K562 (cell line): ENCODE data around the gene CHAT. TPM values are rescaled to one million over a fixed set of nuclear protein-coding genes. Genes with fewer than 3 reads are reported as not detected.

Source experiments
- ATAC-seq: fragments of 200-7000 bp; cut with Tn5 transposase; 3 replicates; pipeline ENCODE4 v1.9.1; 2020; ENCODE audit warnings: moderate library complexity
- BruUV-seq: library from RNA; stranded (reverse); fragments of 400-500 nt; replicated peaks from 2 replicates; lab custom pipeline; 2021; lab: Mats Ljungman, UMichigan
- CTCF ChIA-PET: fragments of 300-600 bp; formaldehyde crosslinking; extraction: SDS; loops from one replicate; lab custom pipeline; 2021; ENCODE audit warnings: low intra/inter-chr PET ratio; lab: Yijun Ruan, JAX
- POLR2A ChIA-PET: fragments of 300-600, 350-650 bp; sonication (Branson Sonifier 250); formaldehyde crosslinking; extraction: SDS; loops from one replicate; lab custom pipeline; 2021; ENCODE audit warnings: antibody characterized with exemption, inconsistent platforms; lab: Yijun Ruan, JAX
- DNase-seq, 4 experiments: peaks; one replicate each; pipeline versions ENCODE4 v3.0.0 to v3.0.0-alpha.2; 2011 to 2018; ENCODE audit warnings: low spot score in 3 of 4, mixed read lengths in 3 of 4; ENCODE audit errors: extremely low read depth in 1 of 4
- FAIRE-seq: peaks from 2 replicates; lab custom pipeline; 2011; peaks lifted over from hg19 to GRCh38; lab: Jason Lieb, UNC
- H2AFZ ChIP-seq: 2 replicates; pipeline ENCODE4 v1.6.0; 2011; ENCODE audit warnings: low read depth, low read length, control low read depth, inconsistent platforms
- H3K27ac ChIP-seq: fragments of 200-600 bp; 3 replicates; pipeline ENCODE4 v1.8.0; 2011; ENCODE audit warnings: low read depth, mild to moderate bottlenecking, control low read depth, inconsistent platforms, low read length, moderate library complexity, mixed read lengths; ENCODE audit errors: extremely low read depth
- H3K27me3 ChIP-seq, 2 experiments: fragments of 300-600 bp in 1 of 2; 2 replicates in 1 of 2; 3 replicates in 1 of 2; pipeline versions ENCODE4 v1.6.0 to v1.8.0; 2011; ENCODE audit warnings: inconsistent platforms in 2 of 2, low read length in 2 of 2, mild to moderate bottlenecking in 1 of 2, mixed read lengths in 1 of 2, moderate library complexity in 1 of 2; ENCODE audit not compliant: control insufficient read depth in 2 of 2, insufficient read depth in 2 of 2
- H3K36me3 ChIP-seq: fragments of 300-600 bp; 3 replicates; pipeline ENCODE4 v1.8.0; 2011; ENCODE audit warnings: mild to moderate bottlenecking, low read length, inconsistent platforms; ENCODE audit not compliant: control insufficient read depth, insufficient read depth
- H3K4me1 ChIP-seq, 2 experiments: fragments of 200-600 bp in 1 of 2; replicated peaks in 1 of 2; 2 replicates in 1 of 2; 3 replicates in 1 of 2; pipeline versions ENCODE4 v1.5.1 to v1.8.0; 2011; ENCODE audit warnings: inconsistent platforms in 2 of 2, low read length in 2 of 2, mild to moderate bottlenecking in 1 of 2, mixed read lengths in 1 of 2, moderate library complexity in 1 of 2; ENCODE audit not compliant: control insufficient read depth in 2 of 2, insufficient read depth in 2 of 2
- H3K4me2 ChIP-seq: 2 replicates; pipeline ENCODE4 v1.6.1; 2011; ENCODE audit warnings: low read length, control low read depth, inconsistent platforms, mixed read lengths; ENCODE audit not compliant: insufficient read depth
- H3K4me3 ChIP-seq: fragments of 200-600 bp; sonication (generic), shearing (Covaris generic); 2 replicates; pipeline ENCODE4 v1.5.1; 2016; ENCODE audit warnings: control low read depth, inconsistent platforms
- H3K79me2 ChIP-seq: fragments of 200-600 bp; 3 replicates; pipeline ENCODE4 v1.8.0; 2011; ENCODE audit warnings: low read length, inconsistent platforms; ENCODE audit not compliant: control insufficient read depth, insufficient read depth
- H3K9ac ChIP-seq, 2 experiments: 2 replicates each; pipeline versions ENCODE4 v1.6.0 to v1.6.1; 2011; ENCODE audit warnings: low read depth in 2 of 2, low read length in 2 of 2, control low read depth in 1 of 2, inconsistent platforms in 1 of 2, mild to moderate bottlenecking in 1 of 2, mixed read lengths in 1 of 2; ENCODE audit not compliant: insufficient read depth in 1 of 2
- H3K9me1 ChIP-seq: one replicate; pipeline ENCODE4 v1.6.0; 2011; ENCODE audit warnings: inconsistent platforms, mild to moderate bottlenecking, low read length, moderate library complexity; ENCODE audit not compliant: control insufficient read depth, insufficient read depth
- H3K9me3 ChIP-seq: replicated peaks from 2 replicates; pipeline ENCODE4 v1.5.1; 2011; ENCODE audit warnings: low read depth, low read length, inconsistent platforms; ENCODE audit not compliant: control insufficient read depth, insufficient read depth
- H4K20me1 ChIP-seq: replicated peaks from 2 replicates; pipeline ENCODE4 v1.6.1; 2011; ENCODE audit warnings: low read length, inconsistent platforms, mixed read lengths; ENCODE audit not compliant: control insufficient read depth, insufficient read depth
- CHD2 ChIP-seq: IDR thresholded peaks from 2 replicates; pipeline ENCODE4 v1.6.1; 2011; ENCODE audit warnings: low read depth, low read length
- DACH1 ChIP-seq: fragments of 450-650 bp; IDR thresholded peaks from 2 replicates; pipeline ENCODE4 v1.6.1; 2018; ENCODE audit not compliant: partially characterized antibody
- ELF4 ChIP-seq: fragments of 450-650 bp; formaldehyde crosslinking; IDR thresholded peaks from 2 replicates; pipeline ENCODE4 v1.4.0; 2022; ENCODE audit warnings: missing genetic modification characterization
- IRF2 ChIP-seq: sonication (generic); formaldehyde crosslinking; IDR thresholded peaks from 2 replicates; pipeline ENCODE4 v1.8.1; 2022; ENCODE audit warnings: mild to moderate bottlenecking, missing genetic modification reagents
- JUNB ChIP-seq: fragments of 450-650 bp; formaldehyde crosslinking; conservative IDR thresholded peaks from 2 replicates; pipeline ENCODE4 v1.4.0; 2020; ENCODE audit warnings: mild to moderate bottlenecking
- MAFF ChIP-seq: IDR thresholded peaks from 2 replicates; pipeline ENCODE4 v1.6.1; 2012; ENCODE audit warnings: low read length, improper control_type of control experiment
- MIER1 ChIP-seq: fragments of 450-650 bp; IDR thresholded peaks from 2 replicates; pipeline ENCODE4 v1.6.1; 2016; ENCODE audit warnings: antibody characterized with exemption, mild to moderate bottlenecking, low read depth
- NFIC ChIP-seq: fragments of 450-650 bp; IDR thresholded peaks from 2 replicates; pipeline ENCODE4 v1.6.1; 2017; ENCODE audit warnings: mild to moderate bottlenecking, inconsistent platforms
- NR1H2 ChIP-seq: sonication (generic); formaldehyde crosslinking; IDR thresholded peaks from 2 replicates; pipeline ENCODE4 v1.4.0; 2020; ENCODE audit warnings: mild to moderate bottlenecking, missing genetic modification reagents
- NR2C1 ChIP-seq, 2 experiments: fragments of 450-650 bp; IDR thresholded peaks; 2 replicates each; pipeline ENCODE4 v1.6.1; 2017; ENCODE audit warnings: mild to moderate bottlenecking in 2 of 2, antibody characterized with exemption in 1 of 2, inconsistent platforms in 1 of 2, missing compliant biosample characterization in 1 of 2, missing genetic modification characterization in 1 of 2
- OTX1 ChIP-seq: fragments of 450-650 bp; formaldehyde crosslinking; IDR thresholded peaks from 2 replicates; pipeline ENCODE4 v1.4.0; 2022; ENCODE audit warnings: mild to moderate bottlenecking
- ZNF79 ChIP-seq: fragments of 250-450 bp; sonication (Bioruptor Pico); IDR thresholded peaks from 2 replicates; pipeline ENCODE4 v1.4.0; 2020; ENCODE audit warnings: low read depth, mild to moderate bottlenecking, moderate library complexity
- ZSCAN29 ChIP-seq: fragments of 450-650 bp; IDR thresholded peaks from 2 replicates; pipeline ENCODE4 v1.6.1; 2017
- WGBS: fragments of 100-300 bp; shearing (Covaris generic); methylation state at CpG from one replicate; pipeline ENCODE4 v1.1.6; 2016; ENCODE audit warnings: low coverage, mixed read lengths; ENCODE audit not compliant: insufficient coverage; ENCODE audit errors: missing lambda C conversion rate; 5-methylcytosine and 5-hydroxymethylcytosine counted together
- in situ Hi-C: fragments of 300-500 bp; cut with MboI; formaldehyde crosslinking; loops from 4 replicates; pipeline ENCODE4 v1.15.0; 2018; ENCODE audit warnings: inconsistent platforms, mixed read lengths
- intact Hi-C: fragments of 100-400 bp; cut with micrococcal nuclease; formaldehyde crosslinking; loops from 2 replicates; pipeline ENCODE4 v1.14.2; 2022
- polyA plus RNA-seq, 8 experiments: library from polyadenylated mRNA; depleted of rRNA in 4 of 8; stranded (reverse) in 5 of 8; unstranded in 3 of 8; fragments of >200 nt; fragmentation: Nextera tagmentation in 2 of 8; fragmentation: Illumina TruSeq in 1 of 8; extraction: Ambion mirVana in 2 of 8; extraction: Trizol in 1 of 8; gene quantifications; 2 replicates each; pipeline versions ENCODE4 v1.2.1 to v1.2.3, GENCODE V29; 2011 to 2014; ENCODE audit warnings: inconsistent platforms in 1 of 8, missing spikeins in 1 of 8
- total RNA-seq, 7 experiments: library from RNA; depleted of rRNA in 6 of 7; stranded (reverse); fragments of >200 nt in 6 of 7; fragmentation: Illumina TruSeq in 2 of 7; extraction: Trizol in 2 of 7; gene quantifications; 2 replicates each; pipeline versions ENCODE4 v1.2.1 to v1.2.3, GENCODE V29; 2011 to 2021; ENCODE audit warnings: low replicate concordance in 1 of 7
- TF ChIP-seq, protein P1 (sequence below): fragments of 450-650 bp; IDR thresholded peaks from 2 replicates; pipeline ENCODE4 v1.6.1; 2018; ENCODE audit not compliant: partially characterized antibody
- TF ChIP-seq, protein P2 (sequence below): fragments of 450-650 bp; formaldehyde crosslinking; IDR thresholded peaks from 2 replicates; pipeline ENCODE4 v1.4.0; 2022; ENCODE audit warnings: missing genetic modification characterization
- TF ChIP-seq, protein P3 (sequence below): fragments of 250-450 bp; sonication (Bioruptor Pico); IDR thresholded peaks from 2 replicates; pipeline ENCODE4 v1.5.0; 2020; ENCODE audit warnings: mild to moderate bottlenecking, borderline replicate concordance

Gene CHAT
- total and polyA plus RNA-seq, 9 of the 15 experiments (the other 6 are each of a cell fraction or from before 2014, with no cell fraction given) = not detected

DNA sequence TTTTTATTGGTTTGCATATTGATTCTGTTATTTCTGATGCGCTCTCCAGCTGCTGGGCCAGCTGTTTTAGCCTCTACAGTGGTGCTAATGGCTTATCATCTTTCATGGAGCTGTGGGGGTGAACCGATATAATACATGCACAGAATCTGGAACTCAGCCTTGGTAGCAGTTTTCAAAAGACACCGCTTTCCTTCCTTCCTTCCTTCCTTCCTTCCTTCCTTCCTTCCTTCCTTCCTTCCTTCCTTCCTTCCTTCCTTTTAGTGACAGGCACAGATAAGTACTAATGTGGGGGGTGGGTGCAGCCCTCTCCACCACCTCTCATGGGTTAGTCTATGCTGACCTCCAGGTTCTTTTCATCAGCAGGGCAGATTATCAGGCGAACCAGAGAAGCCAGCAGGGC, 33.7 kb downstream of the CHAT start:
- ATAC-seq (no peak), FAIRE-seq (no peak), DNase-seq (no peak)
- Histone ChIP-seq H3K27me3 (peaks cover 29 to 62% of the 10 kb centered on the region in 2 experiments; a peak in 4 of 5 replicates), H3K4me2 (no peak overlapping the region), H2AFZ (no peak overlapping the region), H3K9me3 (no peaks in the 10 kb centered on the region), H3K27ac (no peak overlapping the region), H3K9ac (no peak overlapping the region), H3K79me2 (no peaks in the 10 kb centered on the region), H3K36me3 (no peaks in the 10 kb centered on the region), H3K4me1 (peaks cover 0 to 7% of the 10 kb centered on the region in 2 experiments; a peak in 1 of 5 replicates), H3K9me1 (no peaks in the 10 kb centered on the region), H4K20me1 (peaks cover 21% of the 10 kb centered on the region), H3K4me3 (no peak overlapping the region)
- ChIA-PET CTCF (no interaction called here), POLR2A (no interaction called here)
- intact Hi-C loops = no loop called here
- no peak for TF ChIP-seq ZNF79 (CRISPR knock-in tag)
- TF ChIP-seq NR1H2 (CRISPR knock-in tag) = no peak
- TF ChIP-seq, protein P1, sequence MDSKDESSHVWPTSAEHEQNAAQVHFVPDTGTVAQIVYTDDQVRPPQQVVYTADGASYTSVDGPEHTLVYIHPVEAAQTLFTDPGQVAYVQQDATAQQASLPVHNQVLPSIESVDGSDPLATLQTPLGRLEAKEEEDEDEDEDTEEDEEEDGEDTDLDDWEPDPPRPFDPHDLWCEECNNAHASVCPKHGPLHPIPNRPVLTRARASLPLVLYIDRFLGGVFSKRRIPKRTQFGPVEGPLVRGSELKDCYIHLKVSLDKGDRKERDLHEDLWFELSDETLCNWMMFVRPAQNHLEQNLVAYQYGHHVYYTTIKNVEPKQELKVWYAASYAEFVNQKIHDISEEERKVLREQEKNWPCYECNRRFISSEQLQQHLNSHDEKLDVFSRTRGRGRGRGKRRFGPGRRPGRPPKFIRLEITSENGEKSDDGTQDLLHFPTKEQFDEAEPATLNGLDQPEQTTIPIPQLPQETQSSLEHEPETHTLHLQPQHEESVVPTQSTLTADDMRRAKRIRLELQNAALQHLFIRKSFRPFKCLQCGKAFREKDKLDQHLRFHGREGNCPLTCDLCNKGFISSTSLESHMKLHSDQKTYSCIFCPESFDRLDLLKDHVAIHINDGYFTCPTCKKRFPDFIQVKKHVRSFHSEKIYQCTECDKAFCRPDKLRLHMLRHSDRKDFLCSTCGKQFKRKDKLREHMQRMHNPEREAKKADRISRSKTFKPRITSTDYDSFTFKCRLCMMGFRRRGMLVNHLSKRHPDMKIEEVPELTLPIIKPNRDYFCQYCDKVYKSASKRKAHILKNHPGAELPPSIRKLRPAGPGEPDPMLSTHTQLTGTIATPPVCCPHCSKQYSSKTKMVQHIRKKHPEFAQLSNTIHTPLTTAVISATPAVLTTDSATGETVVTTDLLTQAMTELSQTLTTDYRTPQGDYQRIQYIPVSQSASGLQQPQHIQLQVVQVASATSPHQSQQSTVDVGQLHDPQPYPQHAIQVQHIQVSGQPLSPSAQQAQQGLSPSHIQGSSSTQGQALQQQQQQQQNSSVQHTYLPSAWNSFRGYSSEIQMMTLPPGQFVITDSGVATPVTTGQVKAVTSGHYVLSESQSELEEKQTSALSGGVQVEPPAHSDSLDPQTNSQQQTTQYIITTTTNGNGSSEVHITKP = no peak
- no peak for TF ChIP-seq NFIC
- TF ChIP-seq MIER1 = no peak
- TF ChIP-seq ELF4 = no peak
- no peak for TF ChIP-seq JUNB (CRISPR knock-in tag)
- no peak for TF ChIP-seq OTX1 (CRISPR knock-in tag)
- no peak for TF ChIP-seq IRF2 (CRISPR knock-in tag)
- TF ChIP-seq CHD2 = no peak
- TF ChIP-seq NR2C1 (IDR thresholded peaks at IDR 0.05) = no peak
- no peak for TF ChIP-seq NR2C1 (tag; IDR thresholded peaks at IDR 0.05)
- TF ChIP-seq, protein P2, sequence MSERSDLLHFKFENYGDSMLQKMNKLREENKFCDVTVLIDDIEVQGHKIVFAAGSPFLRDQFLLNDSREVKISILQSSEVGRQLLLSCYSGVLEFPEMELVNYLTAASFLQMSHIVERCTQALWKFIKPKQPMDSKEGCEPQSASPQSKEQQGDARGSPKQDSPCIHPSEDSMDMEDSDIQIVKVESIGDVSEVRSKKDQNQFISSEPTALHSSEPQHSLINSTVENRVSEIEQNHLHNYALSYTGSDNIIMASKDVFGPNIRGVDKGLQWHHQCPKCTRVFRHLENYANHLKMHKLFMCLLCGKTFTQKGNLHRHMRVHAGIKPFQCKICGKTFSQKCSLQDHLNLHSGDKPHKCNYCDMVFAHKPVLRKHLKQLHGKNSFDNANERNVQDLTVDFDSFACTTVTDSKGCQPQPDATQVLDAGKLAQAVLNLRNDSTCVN = no peak
- no peak for TF ChIP-seq MAFF
- TF ChIP-seq, protein P3, sequence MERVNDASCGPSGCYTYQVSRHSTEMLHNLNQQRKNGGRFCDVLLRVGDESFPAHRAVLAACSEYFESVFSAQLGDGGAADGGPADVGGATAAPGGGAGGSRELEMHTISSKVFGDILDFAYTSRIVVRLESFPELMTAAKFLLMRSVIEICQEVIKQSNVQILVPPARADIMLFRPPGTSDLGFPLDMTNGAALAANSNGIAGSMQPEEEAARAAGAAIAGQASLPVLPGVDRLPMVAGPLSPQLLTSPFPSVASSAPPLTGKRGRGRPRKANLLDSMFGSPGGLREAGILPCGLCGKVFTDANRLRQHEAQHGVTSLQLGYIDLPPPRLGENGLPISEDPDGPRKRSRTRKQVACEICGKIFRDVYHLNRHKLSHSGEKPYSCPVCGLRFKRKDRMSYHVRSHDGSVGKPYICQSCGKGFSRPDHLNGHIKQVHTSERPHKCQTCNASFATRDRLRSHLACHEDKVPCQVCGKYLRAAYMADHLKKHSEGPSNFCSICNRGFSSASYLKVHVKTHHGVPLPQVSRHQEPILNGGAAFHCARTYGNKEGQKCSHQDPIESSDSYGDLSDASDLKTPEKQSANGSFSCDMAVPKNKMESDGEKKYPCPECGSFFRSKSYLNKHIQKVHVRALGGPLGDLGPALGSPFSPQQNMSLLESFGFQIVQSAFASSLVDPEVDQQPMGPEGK (CRISPR knock-in tag) = no peak
- TF ChIP-seq ZSCAN29 = no peak
- TF ChIP-seq DACH1 = no peak
- WGBS = 1% methylated on average over 4 of the region's 4 CpGs
- BruUV-seq = no TSS peak
- in situ Hi-C loops = no loop called here
